IPS DF 6.9 (cell line): ENCODE measurements around the gene PLD4.

Source experiments
- DNase-seq: peaks from one replicate; pipeline ENCODE4 v3.0.0-alpha.2; 2013; ENCODE audit warnings: low read depth, low spot score
- H3K27ac ChIP-seq: one replicate; pipeline ENCODE4 v1.5.1; 2013; ENCODE audit warnings: low read length, control low read depth
- H3K27me3 ChIP-seq: 2 replicates; pipeline ENCODE4 v1.6.1; 2013; ENCODE audit warnings: mild to moderate bottlenecking, low read length; ENCODE audit not compliant: control insufficient read depth, insufficient read depth
- H3K36me3 ChIP-seq: 2 replicates; pipeline ENCODE4 v1.6.1; 2013; ENCODE audit warnings: low read length; ENCODE audit not compliant: control insufficient read depth, insufficient read depth
- H3K4me1 ChIP-seq: 2 replicates; pipeline ENCODE4 v1.6.1; 2013; ENCODE audit warnings: low read length; ENCODE audit not compliant: control insufficient read depth, insufficient read depth
- H3K4me3 ChIP-seq: 2 replicates; pipeline ENCODE4 v1.5.1; 2013; ENCODE audit warnings: mild to moderate bottlenecking, low read length
- H3K9me3 ChIP-seq: 2 replicates; pipeline ENCODE4 v1.6.1; 2013; ENCODE audit warnings: low read length, inconsistent platforms; ENCODE audit not compliant: control insufficient read depth, insufficient read depth
- WGBS: extraction: QIAGEN DNeasy Blood & Tissue Kit; methylation state at CpG from one replicate; pipeline ENCODE4 v1.1.7; 2013; ENCODE audit warnings: mixed read lengths, missing lambda C conversion rate; ENCODE audit not compliant: insufficient read length, insufficient coverage; 5-methylcytosine and 5-hydroxymethylcytosine counted together

The PLD4 gene

DNA sequence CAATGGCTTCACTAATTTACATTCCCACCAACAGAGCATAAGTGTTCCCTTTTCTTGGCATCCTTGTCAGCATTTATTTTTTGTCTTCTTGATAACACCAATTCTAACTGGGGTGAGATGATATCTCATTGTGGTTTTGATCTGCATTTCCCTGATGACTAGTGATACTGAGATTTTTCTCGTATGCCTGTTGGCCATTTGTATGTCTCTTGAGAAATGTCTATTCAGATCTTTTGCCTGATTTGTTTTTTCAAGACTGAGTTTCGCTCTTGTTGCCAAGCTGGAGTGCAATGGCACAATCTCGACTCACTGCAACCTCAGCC is 4.7 kb upstream of the PLD4 start:
- H3K27ac ChIP-seq, result no peak overlapping the region
- no peaks in the 10 kb centered on the region for H3K36me3 ChIP-seq
- H3K4me1 ChIP-seq, result no peaks in the 10 kb centered on the region; the same call in 1 of the 2 replicates
- WGBS, result no CpG with 5 or more reads among the region's 3 CpGs
- no peak for DNase-seq
- H3K27me3 ChIP-seq, result no peaks in the 10 kb centered on the region
- H3K9me3 ChIP-seq, result no peaks in the 10 kb centered on the region
- no peak overlapping the region for H3K4me3 ChIP-seq

DNA sequence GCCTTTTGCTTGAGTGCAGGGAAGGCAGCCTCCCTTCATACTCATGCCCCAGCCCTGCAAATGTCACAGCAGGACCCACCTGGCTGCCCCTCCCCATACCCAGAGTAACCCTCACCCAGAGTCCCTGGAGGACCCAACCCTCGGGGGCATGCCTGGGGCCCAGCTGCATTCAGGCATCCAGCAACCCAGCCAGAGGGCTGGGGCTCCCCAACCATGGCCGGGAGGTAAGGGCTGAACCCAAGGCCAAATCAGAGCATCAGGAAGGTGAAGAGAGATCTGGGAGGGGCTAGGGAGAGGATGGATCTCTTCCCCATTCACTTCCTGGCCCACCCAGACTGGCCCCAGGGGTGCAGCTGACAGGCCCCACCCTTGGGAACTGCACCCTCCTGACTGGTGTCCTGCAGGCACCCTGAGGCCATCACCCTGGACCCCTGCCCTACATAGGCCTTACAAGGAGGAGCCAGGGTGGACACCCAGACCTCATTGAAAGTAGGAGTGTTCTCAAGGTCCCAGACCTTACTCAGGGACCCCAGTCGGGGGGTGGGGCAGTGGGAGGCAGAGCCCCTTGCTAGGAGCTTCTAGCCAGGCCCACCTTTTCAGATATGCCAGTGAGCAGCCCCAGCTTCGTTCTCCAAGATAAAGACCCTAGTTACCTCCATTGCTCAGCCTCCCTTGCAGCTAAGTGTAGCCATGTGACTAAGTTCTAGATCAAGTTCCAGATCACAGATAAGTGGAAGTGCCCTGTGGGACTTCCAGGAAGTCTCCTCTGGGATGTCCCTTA is 849 bp upstream of the PLD4 start:
- Histone ChIP-seq H3K4me3 (no peak overlapping the region), H3K9me3 (no peaks in the 10 kb centered on the region), H3K36me3 (no peaks in the 10 kb centered on the region), H3K27ac (no peak overlapping the region), H3K4me1 (0 out of 2 replicates have a peak, but pooled peaks cover 4% of the 10 kb centered on the region), H3K27me3 (no peaks in the 10 kb centered on the region)
- DNase-seq, result no peak
- no CpG with 5 or more reads among the region's 4 CpGs for WGBS

DNA sequence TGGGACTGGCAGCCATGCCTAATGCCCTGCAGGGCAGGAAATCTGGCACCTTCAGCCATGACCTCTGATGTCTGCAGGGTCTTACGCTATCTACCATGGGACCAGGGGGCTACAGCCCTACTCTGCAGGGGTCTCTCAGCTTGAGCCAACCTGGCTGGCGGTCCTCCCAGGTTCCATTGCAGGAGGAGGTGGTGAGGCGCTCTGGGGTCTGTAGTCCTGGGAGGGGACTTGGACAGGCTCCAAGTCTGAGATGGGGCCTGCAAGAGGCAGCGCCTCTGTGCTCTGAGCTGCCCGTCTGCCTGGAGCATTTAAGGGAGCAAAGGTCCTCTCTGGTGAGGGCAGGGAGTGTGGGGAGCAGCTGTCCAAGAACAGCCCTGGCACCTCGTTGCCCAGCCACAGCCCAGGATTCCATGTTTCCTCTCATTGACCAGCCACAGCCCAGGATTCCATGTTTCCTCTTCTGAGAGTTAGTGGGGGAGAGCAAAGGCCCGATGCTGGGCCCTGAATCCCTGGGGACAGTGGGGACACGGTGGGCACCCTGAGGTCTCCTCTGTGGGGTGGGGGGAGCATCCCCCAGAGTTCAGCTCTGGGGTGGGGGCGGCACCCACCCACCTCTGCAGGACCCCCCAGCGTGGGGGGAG is 655 bp downstream of the PLD4 start:
- Histone ChIP-seq H3K9me3 (no peaks in the 10 kb centered on the region), H3K36me3 (no peaks in the 10 kb centered on the region), H3K27me3 (no peaks in the 10 kb centered on the region), H3K4me1 (0 out of 2 replicates have a peak, but pooled peaks cover 4% of the 10 kb centered on the region), H3K4me3 (no peak overlapping the region), H3K27ac (no peak overlapping the region)
- DNase-seq, result no peak
- no CpG with 5 or more reads among the region's 10 CpGs for WGBS

DNA sequence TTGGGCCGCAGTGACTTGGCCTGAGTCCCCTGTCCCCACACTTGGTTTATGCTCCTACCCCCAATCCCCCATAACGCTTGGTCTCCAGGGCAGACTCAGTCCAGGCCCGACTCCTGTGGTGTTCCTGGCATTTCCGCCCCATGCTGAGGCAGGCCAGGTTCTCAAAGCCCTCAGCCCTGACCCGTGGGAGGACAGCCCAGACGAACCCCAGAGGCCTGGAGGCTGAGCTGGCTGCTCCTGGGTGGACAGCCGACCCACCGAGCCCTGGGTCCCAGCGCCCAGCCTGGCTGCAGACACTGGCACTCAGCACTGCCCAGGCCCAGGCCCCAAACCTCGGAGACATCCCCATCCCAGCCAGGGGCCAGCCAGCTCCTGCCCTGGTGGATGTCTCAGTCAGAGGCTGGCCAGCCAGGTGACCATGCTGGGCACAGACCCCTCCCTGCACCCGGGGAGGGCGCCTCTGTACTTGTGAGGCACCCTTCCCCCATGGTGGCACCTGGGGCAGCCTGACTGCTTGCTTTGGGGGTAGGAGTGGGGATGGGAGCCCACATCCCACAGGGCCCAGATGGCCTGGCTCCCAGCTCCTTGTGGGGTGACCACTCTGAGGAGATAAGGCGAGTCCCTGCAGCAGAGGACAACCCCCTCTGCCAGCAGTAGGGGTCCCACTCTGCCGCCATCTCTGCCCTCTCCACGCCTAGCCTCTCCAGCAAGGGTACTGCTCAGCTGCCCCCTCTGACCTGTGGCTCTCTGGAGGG is 1.4 kb downstream of the PLD4 start:
- Histone ChIP-seq H3K4me1 (0 out of 2 replicates have a peak, but pooled peaks cover 4% of the 10 kb centered on the region), H3K36me3 (no peaks in the 10 kb centered on the region), H3K27ac (no peak overlapping the region), H3K9me3 (no peaks in the 10 kb centered on the region), H3K4me3 (no peak overlapping the region), H3K27me3 (peaks cover 2% of the 10 kb centered on the region; the same call in 1 of the 2 replicates)
- DNase-seq, result no peak
- no CpG with 5 or more reads among the region's 15 CpGs for WGBS

GRCh38 chr14:104926619-104927431 is 2.1 kb downstream of the PLD4 start:
- DNase-seq, result no peak
- Histone ChIP-seq H3K4me1 (0 out of 2 replicates have a peak, but pooled peaks cover 4% of the 10 kb centered on the region), H3K4me3 (no peak overlapping the region)

DNA sequence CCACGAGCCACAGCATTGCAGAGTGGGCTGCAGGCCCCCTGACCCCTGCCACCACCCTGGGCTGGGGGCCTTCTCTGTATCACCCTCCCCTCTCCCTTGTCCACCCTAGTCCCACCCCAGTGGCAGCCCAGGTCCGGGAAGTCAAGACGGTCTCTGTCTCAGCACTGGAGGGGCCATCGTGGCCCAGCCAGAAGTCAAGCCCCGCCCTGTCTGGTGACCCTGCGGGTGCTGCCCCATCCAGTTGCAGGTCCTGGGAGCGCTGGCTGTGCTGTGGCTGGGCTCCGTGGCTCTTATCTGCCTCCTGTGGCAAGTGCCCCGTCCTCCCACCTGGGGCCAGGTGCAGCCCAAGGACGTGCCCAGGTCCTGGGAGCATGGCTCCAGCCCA is 2.7 kb downstream of the PLD4 start:
- H3K27ac ChIP-seq, result no peak overlapping the region
- no CpG with 5 or more reads among the region's 10 CpGs for WGBS
- no peaks in the 10 kb centered on the region for H3K36me3 ChIP-seq
- peaks cover 4% of the 10 kb centered on the region; the same call in 1 of the 2 replicates for H3K4me1 ChIP-seq
- no peaks in the 10 kb centered on the region for H3K9me3 ChIP-seq
- H3K4me3 ChIP-seq, result no peak overlapping the region
- H3K27me3 ChIP-seq, result peaks cover 13% of the 10 kb centered on the region; the same call in 1 of the 2 replicates
- DNase-seq, result no peak

More at GRCh38 chr14:104926619-104927431, 2.1 kb downstream of the PLD4 start:
- no peaks in the 10 kb centered on the region for H3K9me3 ChIP-seq
- no peak overlapping the region for H3K27ac ChIP-seq
- H3K36me3 ChIP-seq, result no peaks in the 10 kb centered on the region
- WGBS, result no CpG with 5 or more reads among the region's 21 CpGs
- H3K27me3 ChIP-seq, result peaks cover 7% of the 10 kb centered on the region; the same call in 1 of the 2 replicates

DNA sequence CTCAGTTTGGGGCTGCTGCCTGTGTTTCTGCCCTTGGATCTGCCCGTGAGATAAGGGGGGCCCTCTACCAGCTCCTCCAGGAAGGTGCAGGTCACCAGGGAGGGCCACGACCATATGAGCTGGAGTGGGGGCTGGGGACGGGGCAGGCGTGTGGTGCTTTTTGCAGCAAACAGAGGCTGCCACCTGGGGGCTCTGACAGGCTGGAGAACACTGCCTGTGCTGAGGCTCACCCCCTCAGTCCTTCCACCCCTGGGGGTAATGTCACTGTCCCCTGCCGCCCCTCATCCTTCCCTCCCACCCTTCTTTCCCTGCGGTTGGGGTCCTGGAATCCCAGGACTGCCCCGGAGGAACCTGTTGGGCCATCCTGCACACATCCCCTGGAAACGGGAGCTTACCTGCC is 3.2 kb downstream of the PLD4 start:
- Histone ChIP-seq H3K4me3 (no peak overlapping the region), H3K27ac (no peak overlapping the region), H3K27me3 (peaks cover 16% of the 10 kb centered on the region; the same call in 1 of the 2 replicates), H3K9me3 (no peaks in the 10 kb centered on the region), H3K36me3 (no peaks in the 10 kb centered on the region), H3K4me1 (peaks cover 4% of the 10 kb centered on the region; the same call in 1 of the 2 replicates)
- DNase-seq, result no peak
- WGBS, result no CpG with 5 or more reads among the region's 8 CpGs

DNA sequence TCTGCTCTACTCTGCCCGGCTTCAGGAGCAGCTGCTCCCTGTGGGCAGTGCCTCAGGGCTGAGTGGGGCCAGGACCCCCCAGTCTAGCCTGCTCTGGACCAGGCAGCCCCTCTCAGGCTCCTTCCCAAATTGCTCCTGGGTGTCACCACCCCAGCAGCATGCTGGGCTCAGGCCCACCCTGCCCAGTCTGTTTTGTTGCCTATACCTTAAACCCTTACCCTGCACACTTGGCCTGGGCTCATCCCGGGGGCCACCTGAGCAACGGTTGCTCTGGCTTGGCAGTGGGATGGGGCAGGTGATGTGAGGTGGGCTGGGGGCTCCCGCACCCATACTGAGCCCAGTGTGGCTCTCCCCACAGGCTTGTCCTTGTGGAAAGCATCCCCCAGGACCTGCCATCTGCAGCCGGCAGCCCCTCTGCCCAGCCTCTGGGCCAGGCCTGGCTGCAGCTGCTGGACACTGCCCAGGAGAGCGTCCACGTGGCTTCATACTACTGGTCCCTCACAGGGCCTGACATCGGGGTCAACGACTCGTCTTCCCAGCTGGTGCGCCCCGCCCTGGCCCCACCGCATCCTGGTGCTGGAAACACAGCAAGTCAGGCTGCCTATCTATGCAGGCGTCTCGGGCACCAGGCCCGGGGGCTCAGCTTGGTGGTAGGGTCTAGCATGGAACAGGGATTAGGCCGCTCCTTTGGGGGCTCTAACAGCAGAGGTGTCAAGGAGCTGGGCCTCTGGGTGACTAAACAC is 3.9 kb downstream of the PLD4 start:
- H3K27ac ChIP-seq, result no peak overlapping the region
- no peak overlapping the region for H3K4me3 ChIP-seq
- peaks cover 4% of the 10 kb centered on the region; the same call in 1 of the 2 replicates for H3K4me1 ChIP-seq
- no CpG with 5 or more reads among the region's 17 CpGs for WGBS
- DNase-seq, result no peak
- peaks cover 16% of the 10 kb centered on the region; the same call in 1 of the 2 replicates for H3K27me3 ChIP-seq
- no peaks in the 10 kb centered on the region for H3K9me3 ChIP-seq
- H3K36me3 ChIP-seq, result no peaks in the 10 kb centered on the region

DNA sequence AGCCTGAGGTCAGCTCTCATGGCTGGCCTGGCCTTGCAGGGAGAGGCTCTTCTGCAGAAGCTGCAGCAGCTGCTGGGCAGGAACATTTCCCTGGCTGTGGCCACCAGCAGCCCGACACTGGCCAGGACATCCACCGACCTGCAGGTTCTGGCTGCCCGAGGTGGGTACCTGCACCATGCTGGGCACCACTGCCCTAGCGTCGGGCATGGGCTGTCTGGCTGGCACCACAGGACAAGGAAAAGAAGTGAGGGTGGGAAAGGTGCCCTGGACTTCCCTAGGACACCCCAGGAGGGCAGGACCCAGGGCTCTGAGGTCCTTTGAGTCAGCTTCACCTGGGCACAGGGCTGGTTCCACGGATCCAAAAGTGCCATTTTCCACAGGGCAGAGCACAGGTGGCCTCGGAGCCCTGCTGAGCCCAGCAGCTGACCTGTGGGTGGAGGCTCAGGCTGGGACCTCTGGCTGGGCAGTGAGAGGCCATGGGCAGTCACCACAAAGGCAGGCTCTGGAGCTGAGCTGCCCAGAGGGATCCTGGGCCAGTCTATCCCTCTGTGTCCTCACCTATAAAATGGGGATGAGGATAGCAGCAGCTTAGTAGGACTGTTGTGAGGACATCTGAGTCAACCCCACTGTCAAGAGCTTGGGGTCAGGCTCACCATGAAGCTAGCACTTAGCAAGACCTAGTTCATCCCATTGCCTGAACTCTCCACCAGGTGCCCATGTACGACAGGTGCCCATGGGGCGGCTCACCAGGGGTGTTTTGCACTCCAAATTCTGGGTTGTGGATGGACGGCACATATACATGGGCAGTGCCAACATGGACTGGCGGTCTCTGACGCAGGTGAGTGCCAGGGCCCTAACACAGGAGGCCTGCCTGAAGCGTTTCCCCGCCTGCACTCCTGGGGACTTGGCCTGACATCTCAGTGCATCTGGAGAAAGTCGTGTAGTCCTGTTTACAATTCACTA is 4.9 kb downstream of the PLD4 start:
- WGBS, result no CpG with 5 or more reads among the region's 15 CpGs
- Histone ChIP-seq H3K9me3 (no peaks in the 10 kb centered on the region), H3K27me3 (peaks cover 21% of the 10 kb centered on the region; the same call in 1 of the 2 replicates), H3K36me3 (no peaks in the 10 kb centered on the region), H3K4me3 (no peak overlapping the region), H3K4me1 (peaks cover 4% of the 10 kb centered on the region; the same call in 1 of the 2 replicates), H3K27ac (no peak overlapping the region)
- DNase-seq, result no peak
